ENCODE measurements around the gene ERICH3. TPM values are rescaled to one million over a fixed set of nuclear protein-coding genes. Genes with fewer than 3 reads are reported as not detected.

ERICH3 gene, protein sequence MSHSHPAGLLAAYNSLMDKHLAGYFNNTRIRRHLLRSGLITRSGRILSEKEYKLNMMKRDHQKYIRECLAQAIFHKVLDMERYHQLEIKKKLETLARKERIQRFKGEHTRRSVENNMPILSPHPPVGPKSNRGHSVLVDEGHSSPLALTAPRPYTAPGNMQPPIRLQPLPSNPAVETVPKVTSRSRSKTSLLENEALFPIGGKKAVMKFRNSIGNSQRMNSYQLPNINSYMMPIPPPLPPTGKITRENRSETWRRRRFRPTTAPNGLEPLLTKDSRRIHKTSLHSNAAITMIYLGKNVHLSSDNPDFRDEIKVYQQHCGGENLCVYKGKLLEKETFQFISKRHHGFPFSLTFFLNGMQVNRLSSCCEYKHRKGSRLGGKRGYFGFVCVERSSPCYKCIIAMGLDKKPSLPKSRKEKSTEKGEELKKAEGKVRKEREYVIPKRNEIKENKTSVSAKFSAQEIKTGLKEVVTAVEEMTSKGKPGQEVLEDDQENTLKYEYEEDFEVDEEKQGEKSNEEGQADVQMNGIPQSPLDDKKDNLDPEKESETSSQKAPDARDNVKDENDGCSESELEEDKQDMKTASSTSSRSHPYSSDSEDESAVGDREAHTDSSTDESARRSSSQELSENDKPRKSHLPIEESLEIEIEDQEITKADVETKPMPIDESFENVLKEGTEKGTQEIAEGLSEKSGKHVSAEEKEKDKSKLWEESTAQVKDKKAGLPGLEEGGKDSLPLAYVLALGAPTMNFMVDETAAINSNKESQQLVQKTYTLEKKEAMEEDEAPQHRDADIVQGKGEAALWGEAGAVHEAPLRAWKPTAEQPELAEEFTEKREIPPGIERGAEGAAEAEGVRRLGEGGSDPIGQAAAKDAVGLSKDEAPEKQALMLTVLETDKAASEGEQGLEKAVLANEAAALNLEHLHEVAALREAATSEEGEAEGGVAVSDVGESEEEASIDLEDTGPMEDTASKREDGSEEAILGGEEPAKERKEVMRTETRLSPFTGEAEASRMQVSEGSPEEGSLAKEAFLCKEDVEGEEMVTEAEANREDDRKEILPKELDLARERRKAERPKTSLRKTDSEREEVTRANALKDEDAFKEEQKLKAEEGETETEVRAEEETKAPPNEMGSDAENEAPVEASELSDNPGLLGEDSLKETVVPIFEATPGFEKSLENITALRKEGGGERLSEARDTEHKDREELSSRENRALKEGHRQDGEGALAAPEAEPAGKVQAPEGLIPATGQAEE (N-terminal part only)
- under 0.01 TPM in 1 of 2 replicates, not detected in the other for total RNA-seq

DNA sequence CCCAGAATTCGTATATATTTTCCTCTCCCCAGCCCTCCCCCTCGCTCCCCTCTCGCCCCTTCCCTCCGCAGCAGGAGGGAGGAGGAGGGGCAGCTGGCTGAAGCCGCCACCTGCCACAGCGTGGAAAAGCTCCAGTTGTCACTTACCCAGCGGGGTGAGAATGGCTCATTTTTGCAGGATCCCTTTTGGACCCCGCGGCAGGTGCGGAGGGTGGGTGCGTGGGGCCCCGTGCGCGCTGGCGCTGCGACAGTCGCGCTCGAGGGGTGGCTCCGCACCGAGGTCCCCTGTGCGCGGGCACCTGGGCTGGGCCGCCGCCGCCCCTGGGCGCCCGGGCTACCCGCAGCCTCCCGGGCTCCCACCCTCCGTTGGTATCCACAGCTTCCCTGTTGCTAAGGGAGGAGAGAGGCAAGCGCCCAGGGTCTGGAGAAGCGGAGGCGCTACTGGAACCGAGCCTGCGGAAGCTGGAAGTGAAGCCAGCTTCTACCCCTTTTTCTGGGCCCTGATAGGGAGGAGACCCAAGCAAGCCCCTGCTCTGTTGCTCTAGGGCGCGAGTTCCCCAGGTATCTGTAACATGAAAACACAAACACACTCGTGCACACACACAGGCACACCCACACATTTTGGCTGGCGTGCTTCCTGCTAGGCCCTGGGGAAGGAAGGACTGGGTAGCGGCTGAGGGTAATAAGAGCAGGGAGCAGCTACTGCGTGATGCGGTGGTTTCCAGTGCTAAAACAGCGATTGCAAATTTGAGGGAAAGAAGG is at the start of gene ERICH3:
TSS of gene ERICH3 (minus strand) at position 442 of the 761 bp plus-strand sequence. CDS start at position 169, 273 bp downstream.

Other genes with a start within 250 kb of the ERICH3 start
- not detected in 2 replicates for gene LRRC53, start 161.2 kb downstream of the ERICH3 start, total RNA-seq
- gene CRYZ, start 59.3 kb upstream of the ERICH3 start, total RNA-seq, result 18.8 and 31.5 TPM in 2 replicates
- 17.0 and 19.5 TPM in 2 replicates for gene TYW3, start 59.4 kb upstream of the ERICH3 start, total RNA-seq